HUES48 (cell line): Measurements from ENCODE around the gene OIP5.
A peak's percentile ranks its signal among the peaks of the same experiment; 100 is the strongest.
"Not testable (repeated sequence)": the region's sequence is repeated elsewhere in the genome, so short reads cannot be mapped to it uniquely, and the experiment has no call there.

Experiments used
- H3K27ac ChIP-seq: one replicate; pipeline ENCODE4 v1.7.0; 2013; ENCODE audit warnings: low read depth, low read length, inconsistent platforms
- H3K27me3 ChIP-seq: 2 replicates; pipeline ENCODE4 v1.6.1; 2013; ENCODE audit warnings: mild to moderate bottlenecking, low read length; ENCODE audit not compliant: control insufficient read depth, insufficient read depth
- H3K36me3 ChIP-seq: 2 replicates; pipeline ENCODE4 v1.6.1; 2013; ENCODE audit warnings: low read length; ENCODE audit not compliant: control insufficient read depth, insufficient read depth
- H3K4me1 ChIP-seq: 2 replicates; pipeline ENCODE4 v1.6.1; 2013; ENCODE audit warnings: mild to moderate bottlenecking, low read length; ENCODE audit not compliant: control insufficient read depth, insufficient read depth
- H3K4me3 ChIP-seq: 2 replicates; pipeline ENCODE4 v1.5.1; 2013; ENCODE audit warnings: mild to moderate bottlenecking, low read depth, low read length
- H3K9ac ChIP-seq: 2 replicates; pipeline ENCODE4 v1.6.1; 2013; ENCODE audit warnings: mild to moderate bottlenecking, low read depth, low read length, moderate library complexity
- H3K9me3 ChIP-seq: 2 replicates; pipeline ENCODE4 v1.6.1; 2013; ENCODE audit warnings: low read length; ENCODE audit not compliant: control insufficient read depth, insufficient read depth

Gene OIP5

DNA sequence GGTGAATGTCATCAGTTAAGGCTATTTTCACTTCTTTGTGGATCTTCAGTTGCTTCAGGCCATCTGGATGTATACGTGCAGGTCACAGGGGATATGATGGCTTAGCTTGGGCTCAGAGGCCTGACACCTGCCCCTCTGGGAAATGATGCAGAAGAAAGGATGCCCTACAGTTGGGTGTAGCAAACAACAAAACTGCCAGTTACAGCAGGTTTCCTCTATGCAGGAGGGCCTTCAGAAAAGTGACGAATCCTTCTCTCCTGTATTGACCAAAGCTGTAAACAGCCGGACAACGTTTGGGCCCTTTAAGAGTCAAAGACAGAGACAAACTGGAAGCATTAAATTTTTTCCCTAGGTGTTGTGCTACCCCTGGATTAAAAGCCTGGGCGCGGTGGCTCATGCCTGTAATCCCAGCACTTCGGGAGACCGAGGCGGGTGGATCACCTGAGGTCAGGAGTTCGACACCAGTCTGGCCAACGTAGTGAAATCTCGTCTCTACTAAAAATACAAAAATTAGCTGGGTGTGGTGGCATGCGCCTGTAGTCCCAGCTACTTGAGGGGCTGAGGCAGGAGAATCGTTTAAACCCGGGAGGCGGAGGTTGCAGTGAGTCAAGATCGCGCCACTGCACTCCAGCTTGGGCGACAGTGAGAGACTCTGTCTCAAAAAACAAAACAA, 49.3 kb downstream of the OIP5 start:
- not testable (repeated sequence) for H3K9me3 ChIP-seq, H3K4me1 ChIP-seq, H3K27me3 ChIP-seq
- H3K9ac ChIP-seq = peak overlapping the region; percentile 58
- peak overlapping the region; percentile 78 for H3K27ac ChIP-seq
- peaks cover 44% of the 10 kb centered on the region for H3K36me3 ChIP-seq
- H3K4me3 ChIP-seq = peak overlapping the region; percentile 88

DNA sequence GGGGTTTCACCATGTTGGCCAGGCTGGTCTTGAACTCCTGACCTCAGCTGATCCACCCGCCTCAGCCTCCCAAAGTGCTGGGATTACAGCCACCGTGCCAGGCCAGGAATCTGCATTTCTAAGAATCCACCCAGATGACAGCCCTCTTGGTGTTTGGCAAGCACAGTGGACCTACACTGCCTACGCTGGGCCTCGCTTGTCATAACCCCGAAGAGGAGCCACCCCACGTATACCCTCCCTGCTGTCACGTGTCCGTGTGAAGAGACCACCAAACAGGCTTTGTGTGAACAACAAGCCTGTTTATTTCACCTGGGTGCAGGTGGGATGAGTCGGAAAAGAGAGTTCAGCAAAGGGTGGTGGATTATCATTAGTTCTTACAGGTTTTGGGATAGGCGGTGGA, 50.0 kb downstream of the OIP5 start:
- H3K9ac ChIP-seq, H3K27me3 ChIP-seq, H3K9me3 ChIP-seq, H3K4me3 ChIP-seq, H3K4me1 ChIP-seq, H3K27ac ChIP-seq: not testable (repeated sequence)
- H3K36me3 ChIP-seq = peaks cover 39% of the 10 kb centered on the region

GRCh38 chr15:41281236-41281635, 51.2 kb downstream of the OIP5 start:
- Histone ChIP-seq H3K9me3 (no peaks in the 10 kb centered on the region), H3K36me3 (peaks cover 34% of the 10 kb centered on the region), H3K4me1 (peaks cover 4% of the 10 kb centered on the region; the same call in 1 of the 2 replicates), H3K4me3 (no peak overlapping the region), H3K9ac (no peak overlapping the region), H3K27me3 (no peaks in the 10 kb centered on the region), H3K27ac (no peak overlapping the region)

DNA sequence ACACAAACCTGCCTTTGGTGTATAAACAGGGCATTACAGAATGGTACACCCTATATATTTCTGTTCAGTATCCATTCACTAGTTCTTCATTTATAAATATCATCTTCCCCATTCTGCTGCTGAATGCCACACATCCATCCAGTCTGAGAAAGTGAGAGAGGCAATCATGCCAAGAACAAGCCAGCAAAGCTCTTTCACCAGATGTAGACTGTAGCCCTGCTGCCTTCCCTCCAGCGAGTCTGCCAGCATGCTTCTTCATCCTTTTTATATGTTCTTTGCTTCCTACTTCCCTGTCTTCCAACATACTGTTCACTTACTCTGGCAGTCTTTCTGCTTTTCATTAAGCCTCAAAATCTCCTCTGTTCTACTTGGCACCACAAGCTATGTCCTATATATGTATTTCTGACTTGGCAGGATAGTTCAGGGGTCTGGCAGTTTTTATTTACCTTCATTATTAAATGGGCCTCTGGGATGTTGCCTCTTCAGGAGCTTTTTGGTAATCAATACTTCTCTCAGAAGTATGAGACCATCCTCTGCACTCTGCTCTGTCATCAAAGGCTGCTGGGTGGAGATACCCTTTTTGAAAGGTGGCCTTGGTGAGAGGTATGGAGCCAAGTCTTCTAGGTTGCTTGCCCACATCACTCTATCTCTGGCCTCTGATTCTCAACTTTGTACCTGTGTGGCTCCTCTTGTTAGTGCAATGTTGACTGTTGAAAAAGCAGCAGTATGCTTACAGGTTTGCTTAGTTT, 52.7 kb downstream of the OIP5 start:
- no peak overlapping the region for H3K27ac ChIP-seq
- H3K9ac ChIP-seq = no peak overlapping the region
- no peaks in the 10 kb centered on the region for H3K9me3 ChIP-seq

DNA sequence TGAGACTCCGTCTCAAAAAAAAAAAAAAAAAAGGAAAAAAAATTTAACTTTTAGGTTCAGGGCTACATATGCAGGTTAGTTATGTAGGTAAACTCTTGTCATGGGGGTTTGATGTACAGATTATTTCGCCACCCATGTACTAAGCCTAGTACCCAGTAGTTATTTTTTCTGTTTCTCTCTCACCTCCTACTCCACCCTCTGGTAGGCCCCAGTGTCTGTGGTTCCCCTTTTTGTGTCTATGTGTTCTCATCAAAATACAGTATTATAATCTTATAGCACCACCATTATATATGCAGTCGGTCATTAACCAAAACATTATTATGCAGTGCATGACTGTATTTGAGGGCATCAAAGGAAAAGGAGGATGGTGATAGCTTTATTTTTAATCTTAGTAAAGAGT, 54.1 kb downstream of the OIP5 start:
- H3K27ac ChIP-seq = no peak overlapping the region
- H3K4me1 ChIP-seq = no peaks in the 10 kb centered on the region
- H3K36me3 ChIP-seq = peaks cover 33% of the 10 kb centered on the region
- no peak overlapping the region for H3K9ac ChIP-seq
- H3K27me3 ChIP-seq = no peaks in the 10 kb centered on the region
- H3K4me3 ChIP-seq = no peak overlapping the region
- H3K9me3 ChIP-seq = no peaks in the 10 kb centered on the region

More for the DNA sequence above, 52.7 kb downstream of the OIP5 start:
- Histone ChIP-seq H3K27me3 (no peaks in the 10 kb centered on the region), H3K4me3 (no peak overlapping the region), H3K36me3 (peaks cover 27% of the 10 kb centered on the region), H3K4me1 (no peaks in the 10 kb centered on the region)

DNA sequence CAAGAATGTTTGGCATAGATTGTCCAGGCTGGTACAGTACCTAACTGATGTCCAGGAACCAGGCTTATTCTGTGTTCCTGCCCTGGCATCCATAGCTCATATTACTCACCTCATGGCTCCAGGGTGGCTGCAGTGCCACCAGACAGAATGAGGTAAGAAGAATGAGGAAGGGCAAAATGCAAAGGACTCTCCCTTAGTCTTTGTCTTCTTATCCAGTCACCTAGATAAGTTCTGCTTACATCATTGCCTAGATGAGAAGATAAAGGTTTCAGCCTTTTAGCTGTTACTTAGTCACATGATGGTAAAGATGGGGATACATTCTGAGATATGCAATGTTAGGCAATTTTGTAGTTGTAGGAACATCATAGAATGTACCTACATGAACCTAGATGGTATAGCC, 55.6 kb downstream of the OIP5 start:
- Histone ChIP-seq H3K27ac (no peak overlapping the region), H3K4me3 (no peak overlapping the region), H3K36me3 (peaks cover 38% of the 10 kb centered on the region)

DNA sequence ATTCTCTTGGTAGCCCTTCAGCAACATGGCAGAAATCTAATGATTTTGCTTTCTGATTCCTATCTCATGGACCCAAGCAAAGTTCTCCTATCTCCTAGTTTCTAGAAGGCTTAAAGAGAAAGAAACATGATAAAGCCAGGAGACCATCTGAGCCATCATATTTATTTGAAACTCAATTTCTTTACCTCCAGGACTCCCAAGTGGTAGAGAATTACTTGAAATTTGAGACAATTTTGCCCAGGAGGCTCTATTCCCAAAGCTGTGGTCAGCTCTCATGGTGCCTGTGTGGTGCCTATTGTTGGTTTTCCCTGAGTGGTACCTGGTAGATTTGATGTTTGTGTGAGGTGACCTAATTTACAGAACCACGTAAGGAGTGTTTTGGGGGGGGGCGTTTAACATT, 62.5 kb downstream of the OIP5 start:
- no peak overlapping the region for H3K27ac ChIP-seq

More for the DNA sequence above, 55.6 kb downstream of the OIP5 start:
- Histone ChIP-seq H3K27me3 (no peaks in the 10 kb centered on the region), H3K4me1 (no peaks in the 10 kb centered on the region), H3K9me3 (no peaks in the 10 kb centered on the region), H3K9ac (no peak overlapping the region)

GRCh38 chr15:41263891-41264351, 68.5 kb downstream of the OIP5 start:
- peak overlapping the region; percentile 90 for H3K27ac ChIP-seq
- peaks cover 17% of the 10 kb centered on the region for H3K4me1 ChIP-seq
- H3K9me3 ChIP-seq = no peaks in the 10 kb centered on the region
- peaks cover 26% of the 10 kb centered on the region for H3K36me3 ChIP-seq
- no peaks in the 10 kb centered on the region for H3K27me3 ChIP-seq
- H3K9ac ChIP-seq = no peak overlapping the region
- H3K4me3 ChIP-seq = 0 out of 2 replicates have a peak overlapping the region, but pooled peaks have one; percentile 34

More for the DNA sequence above, 62.5 kb downstream of the OIP5 start:
- H3K4me3 ChIP-seq = no peak overlapping the region
- H3K9ac ChIP-seq = no peak overlapping the region
- no peaks in the 10 kb centered on the region for H3K27me3 ChIP-seq
- no peaks in the 10 kb centered on the region for H3K4me1 ChIP-seq
- H3K36me3 ChIP-seq = peaks cover 38% of the 10 kb centered on the region
- H3K9me3 ChIP-seq = no peaks in the 10 kb centered on the region

DNA sequence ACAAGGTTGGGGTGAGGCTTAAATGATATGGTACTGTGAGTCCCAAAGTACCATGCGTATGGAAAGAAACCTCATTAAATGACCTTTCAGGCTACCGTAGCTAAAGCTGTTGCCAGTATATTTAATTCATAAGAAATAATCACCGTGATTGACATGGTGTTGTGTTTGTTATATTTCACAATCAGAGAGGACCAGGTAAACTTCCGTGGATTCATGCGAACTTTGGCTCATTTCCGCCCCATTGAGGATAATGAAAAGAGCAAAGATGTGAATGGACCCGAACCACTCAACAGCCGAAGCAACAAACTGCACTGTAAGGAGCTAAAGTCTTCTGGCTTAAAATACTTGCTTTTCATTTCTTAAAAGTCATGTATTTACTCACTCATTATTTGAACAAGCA, 69.8 kb downstream of the OIP5 start:
- Histone ChIP-seq H3K27me3 (no peaks in the 10 kb centered on the region), H3K9ac (no peak overlapping the region), H3K9me3 (no peaks in the 10 kb centered on the region), H3K4me3 (no peak overlapping the region), H3K4me1 (peaks cover 17% of the 10 kb centered on the region), H3K27ac (peak overlapping the region; percentile 21), H3K36me3 (peaks cover 38% of the 10 kb centered on the region)

- H3K9ac ChIP-seq, H3K27me3 ChIP-seq, H3K27ac ChIP-seq, H3K9me3 ChIP-seq, H3K4me3 ChIP-seq: not testable (repeated sequence)
- Histone ChIP-seq H3K4me1 (peaks cover 17% of the 10 kb centered on the region), H3K36me3 (peaks cover 37% of the 10 kb centered on the region)
Measured at GRCh38 chr15:41260924-41261323, 71.5 kb downstream of the OIP5 start.

DNA sequence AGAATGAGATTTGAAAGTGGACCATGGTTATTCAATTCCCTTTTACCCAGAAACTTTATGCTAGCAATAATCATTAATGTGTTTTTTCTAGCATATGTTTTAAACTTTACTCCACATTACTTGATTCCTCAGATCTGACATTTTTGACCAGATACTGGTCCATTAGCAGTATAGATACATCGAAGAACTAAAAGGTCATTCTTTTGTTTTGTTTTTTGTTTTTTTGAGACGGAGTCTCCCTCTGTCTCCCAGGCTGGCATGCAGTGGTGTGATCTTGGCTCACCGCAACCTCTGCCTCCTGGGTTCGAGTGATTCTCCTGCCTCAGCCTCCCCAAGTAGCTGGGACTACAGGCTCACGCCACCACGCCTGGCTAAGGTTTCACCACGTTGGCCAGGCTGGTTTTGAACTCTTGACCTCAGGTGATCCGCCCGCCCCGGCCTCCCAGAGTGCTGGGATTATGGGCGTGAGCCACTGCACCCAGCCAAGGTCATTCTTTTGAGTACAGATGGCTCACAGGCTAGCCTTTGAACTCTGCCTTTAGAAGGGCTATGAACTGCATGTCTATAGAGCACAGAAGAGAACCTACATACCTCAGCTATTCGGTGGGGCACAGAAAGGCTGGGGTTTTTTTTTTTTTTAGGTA, 72.7 kb downstream of the OIP5 start:
- Histone ChIP-seq H3K9me3 (no peaks in the 10 kb centered on the region), H3K27ac (no peak overlapping the region), H3K9ac (no peak overlapping the region), H3K27me3 (no peaks in the 10 kb centered on the region), H3K36me3 (peaks cover 32% of the 10 kb centered on the region), H3K4me3 (no peak overlapping the region), H3K4me1 (peaks cover 17% of the 10 kb centered on the region)
